IMR-90 (cell line): Measurements from ENCODE around the gene OSGIN1. TPM values are rescaled to one million over a fixed set of nuclear protein-coding genes. Genes with fewer than 3 reads are reported as not detected.

Experiments used
- ATAC-seq: fragments of 200-7000 bp; cut with Tn5 transposase; 2 replicates; pipeline ENCODE4 v1.9.1; 2020; ENCODE audit warnings: low read depth, mild to moderate bottlenecking, moderate library complexity
- BruUV-seq: library from RNA; stranded (reverse); fragments of 400-500 nt; replicated peaks from 2 replicates; lab custom pipeline; 2021; lab: Mats Ljungman, UMichigan
- CTCF ChIA-PET: fragments of 300-600 bp; formaldehyde crosslinking; extraction: SDS; loops from one replicate; lab custom pipeline; 2021; ENCODE audit warnings: antibody characterized with exemption; lab: Yijun Ruan, JAX
- POLR2A ChIA-PET: fragments of 300-600 bp; sonication (Branson Sonifier 250); formaldehyde crosslinking; loops from one replicate; lab custom pipeline; 2022; ENCODE audit warnings: antibody characterized with exemption; ENCODE audit not compliant: unreplicated experiment; lab: Charles Lee
- DNase-seq: peaks from one replicate; pipeline ENCODE4 v3.0.0; 2013
- H2AFZ ChIP-seq: replicated peaks from 2 replicates; pipeline ENCODE3; 2013; ENCODE audit warnings: low read length, mild to moderate bottlenecking; ENCODE audit not compliant: poor library complexity
- H2AK5ac ChIP-seq: 2 replicates; pipeline ENCODE4 v1.6.1; 2013; ENCODE audit warnings: low read depth, low read length, inconsistent platforms
- H2AK9ac ChIP-seq: replicated peaks from 2 replicates; pipeline ENCODE3; 2013; ENCODE audit warnings: mild to moderate bottlenecking, low read depth, low read length, moderate library complexity; ENCODE audit not compliant: poor library complexity
- H2BK120ac ChIP-seq: 2 replicates; pipeline ENCODE4 v1.6.1; 2013; ENCODE audit warnings: low read depth, low read length, inconsistent platforms
- H2BK15ac ChIP-seq: 3 replicates; pipeline ENCODE4 v1.6.1; 2013; ENCODE audit warnings: low read depth, low read length, inconsistent platforms
- H2BK20ac ChIP-seq: 2 replicates; pipeline ENCODE4 v1.6.1; 2013; ENCODE audit warnings: low read depth, mild to moderate bottlenecking, inconsistent platforms, low read length, moderate library complexity
- H2BK5ac ChIP-seq: 2 replicates; pipeline ENCODE4 v1.6.1; 2013; ENCODE audit warnings: mild to moderate bottlenecking, low read depth, low read length, inconsistent platforms; ENCODE audit not compliant: poor library complexity, severe bottlenecking
- H3K14ac ChIP-seq: replicated peaks from 2 replicates; pipeline ENCODE4 v1.6.1; 2013; ENCODE audit warnings: low read depth, low read length, inconsistent platforms
- H3K18ac ChIP-seq: 2 replicates; pipeline ENCODE4 v1.6.1; 2013; ENCODE audit warnings: low read depth, low read length, control low read depth
- H3K23ac ChIP-seq: 2 replicates; pipeline ENCODE4 v1.6.1; 2013; ENCODE audit warnings: low read depth, low read length, inconsistent platforms
- H3K27ac ChIP-seq: 2 replicates; pipeline ENCODE4 v1.5.1; 2013; ENCODE audit warnings: mild to moderate bottlenecking, control low read depth, low read length; ENCODE audit not compliant: insufficient read depth
- H3K27me3 ChIP-seq: 2 replicates; pipeline ENCODE4 v1.6.1; 2013; ENCODE audit warnings: low read length; ENCODE audit not compliant: control insufficient read depth, insufficient read depth
- H3K36me3 ChIP-seq: 2 replicates; pipeline ENCODE4 v1.6.1; 2013; ENCODE audit warnings: low read length, mixed read lengths; ENCODE audit not compliant: control insufficient read depth, insufficient read depth
- H3K4ac ChIP-seq: 2 replicates; pipeline ENCODE4 v1.6.1; 2013; ENCODE audit warnings: low read depth, low read length, inconsistent platforms
- H3K4me1 ChIP-seq: 2 replicates; pipeline ENCODE4 v1.6.1; 2013; ENCODE audit warnings: low read length, mixed read lengths; ENCODE audit not compliant: control insufficient read depth, insufficient read depth
- H3K4me2 ChIP-seq: 2 replicates; pipeline ENCODE4 v1.6.1; 2013; ENCODE audit warnings: low read depth, mild to moderate bottlenecking, control low read depth, low read length, moderate library complexity
- H3K4me3 ChIP-seq: 2 replicates; pipeline ENCODE4 v1.5.1; 2013; ENCODE audit warnings: low read depth, mild to moderate bottlenecking, control low read depth, low read length, moderate library complexity; ENCODE audit not compliant: insufficient read depth
- H3K56ac ChIP-seq: 2 replicates; pipeline ENCODE4 v1.6.1; 2013; ENCODE audit warnings: low read length, inconsistent platforms; ENCODE audit not compliant: insufficient read depth; ENCODE audit errors: extremely low read depth
- H3K79me1 ChIP-seq, 2 experiments: 2 replicates each; pipeline ENCODE4 v1.6.1; 2013; ENCODE audit warnings: low read length in 2 of 2, inconsistent platforms in 1 of 2, low read depth in 1 of 2
- H3K9ac ChIP-seq: 2 replicates; pipeline ENCODE4 v1.6.1; 2013; ENCODE audit warnings: low read depth, low read length, control low read depth
- H3K9me1 ChIP-seq: 2 replicates; pipeline ENCODE4 v1.6.1; 2013; ENCODE audit warnings: low read length, inconsistent platforms; ENCODE audit not compliant: insufficient read depth
- H3K9me3 ChIP-seq: 2 replicates; pipeline ENCODE4 v1.6.1; 2013; ENCODE audit warnings: low read length; ENCODE audit not compliant: control insufficient read depth, insufficient read depth
- H4K20me1 ChIP-seq: 2 replicates; pipeline ENCODE4 v1.6.1; 2013; ENCODE audit warnings: low read length, inconsistent platforms; ENCODE audit not compliant: insufficient read depth
- H4K5ac ChIP-seq: 2 replicates; pipeline ENCODE4 v1.6.1; 2013; ENCODE audit warnings: mild to moderate bottlenecking, low read depth, low read length, control low read depth
- H4K8ac ChIP-seq, 2 experiments: 2 replicates each; pipeline ENCODE4 v1.6.1; 2013; ENCODE audit warnings: low read depth in 2 of 2, low read length in 2 of 2, control low read depth in 1 of 2, inconsistent platforms in 1 of 2
- H4K91ac ChIP-seq: 2 replicates; pipeline ENCODE4 v1.6.1; 2013; ENCODE audit warnings: low read depth, low read length, inconsistent platforms; ENCODE audit not compliant: insufficient read depth
- BHLHE40 ChIP-seq: fragments of 150-350 bp; IDR thresholded peaks from 2 replicates; pipeline ENCODE4 v1.6.1; 2016; ENCODE audit warnings: mild to moderate bottlenecking, low read depth, low read length
- CTCF ChIP-seq: conservative IDR thresholded peaks from 2 replicates; pipeline ENCODE4 v1.5.1; 2012; ENCODE audit warnings: mild to moderate bottlenecking, low read depth, low read length, improper control_type of control experiment
- FOS ChIP-seq: fragments of 150-350 bp; IDR thresholded peaks from 2 replicates; pipeline ENCODE4 v1.6.1; 2016; ENCODE audit warnings: low read depth, low read length
- MAFK ChIP-seq: IDR thresholded peaks from 2 replicates; pipeline ENCODE4 v1.6.1; 2012; ENCODE audit warnings: low read depth, low read length, improper control_type of control experiment
- MAZ ChIP-seq: IDR thresholded peaks from 2 replicates; pipeline ENCODE4 v1.6.1; 2012; ENCODE audit warnings: low read depth, mild to moderate bottlenecking, low read length, improper control_type of control experiment, moderate library complexity, borderline replicate concordance
- MXI1 ChIP-seq: IDR thresholded peaks from 2 replicates; pipeline ENCODE4 v1.6.1; 2012; ENCODE audit warnings: low read depth, mild to moderate bottlenecking, low read length, moderate library complexity, borderline replicate concordance
- POLR2A ChIP-seq: IDR thresholded peaks from 2 replicates; pipeline ENCODE4 v1.6.1; 2012; ENCODE audit warnings: mild to moderate bottlenecking, low read depth, low read length
- RFX5 ChIP-seq: IDR thresholded peaks from 2 replicates; pipeline ENCODE4 v1.8.0; 2012; ENCODE audit warnings: low read depth, mild to moderate bottlenecking, low read length, moderate library complexity
- SMC3 ChIP-seq: fragments of 150-350 bp; IDR thresholded peaks from 2 replicates; pipeline ENCODE4 v1.6.1; 2016; ENCODE audit warnings: low read depth, mild to moderate bottlenecking, antibody characterized with exemption, low read length, moderate library complexity
- WGBS, 2 experiments: methylation state at CpG; one replicate each; pipeline versions ENCODE4 v1.1.5 to v1.1.7; 2013; ENCODE audit warnings: missing lambda C conversion rate in 2 of 2; ENCODE audit not compliant: insufficient read length in 1 of 2; ENCODE audit errors: extremely low coverage in 2 of 2; 5-methylcytosine and 5-hydroxymethylcytosine counted together
- dilution Hi-C: fragments of 300-500 bp; cut with HindIII; formaldehyde crosslinking; loops from one replicate; pipeline ENCODE4 v1.14.3; 2018; ENCODE audit warnings: low sequenced_read_pairs; ENCODE audit not compliant: unreplicated experiment
- in situ Hi-C: fragments of 300-500 bp; cut with MboI; formaldehyde crosslinking; loops from 3 replicates; pipeline ENCODE4 v1.14.3; 2019; ENCODE audit warnings: low sequenced_read_pairs, inconsistent platforms, mixed read lengths
- intact Hi-C: fragments of 100-400 bp; cut with micrococcal nuclease; formaldehyde crosslinking; loops from 2 replicates; pipeline ENCODE4 v1.10.0; 2022
- polyA plus RNA-seq, 3 experiments: library from polyadenylated mRNA; depleted of rRNA; stranded (reverse); fragments of >200 nt; gene quantifications; 2 replicates each; pipeline ENCODE4 v1.2.3, GENCODE V29; 2012; ENCODE audit warnings: low replicate concordance in 1 of 3
- total RNA-seq: library from RNA; depleted of rRNA; stranded (reverse); fragments of >200 nt; gene quantifications from 2 replicates; pipeline ENCODE4 v1.2.3, GENCODE V29; 2012
- TF ChIP-seq, protein P1 (sequence below): fragments of 150-350 bp; IDR thresholded peaks from 2 replicates; pipeline ENCODE4 v1.6.1; 2016; ENCODE audit warnings: low read depth, mild to moderate bottlenecking, low read length, moderate library complexity, borderline replicate concordance

The OSGIN1 gene
- total and polyA plus RNA-seq, 2 of the 4 experiments (the other 2 are of a cell fraction): 0.90 to 6.4 TPM

GRCh38 chr16:83971165-83972130 lies 18.4 kb downstream of the OSGIN1 start:
- CTCF ChIA-PET: interaction anchor here (1.4 kb wide), 1 partner anchor 92 kb away, joined by 5 read pairs; no protein-coding TSS in a partner anchor
- H3K9me3 ChIP-seq: no peaks in the 10 kb centered on the region
- H3K4ac ChIP-seq: no peak overlapping the region
- no peaks in the 10 kb centered on the region for H3K36me3 ChIP-seq
- TF ChIP-seq SMC3 (no peak), MAZ (no peak), MXI1 (no peak), RFX5 (no peak), FOS (no peak), BHLHE40 (no peak), MAFK (no peak), POLR2A (no peak), CTCF (no peak)
- TF ChIP-seq, protein P1, sequence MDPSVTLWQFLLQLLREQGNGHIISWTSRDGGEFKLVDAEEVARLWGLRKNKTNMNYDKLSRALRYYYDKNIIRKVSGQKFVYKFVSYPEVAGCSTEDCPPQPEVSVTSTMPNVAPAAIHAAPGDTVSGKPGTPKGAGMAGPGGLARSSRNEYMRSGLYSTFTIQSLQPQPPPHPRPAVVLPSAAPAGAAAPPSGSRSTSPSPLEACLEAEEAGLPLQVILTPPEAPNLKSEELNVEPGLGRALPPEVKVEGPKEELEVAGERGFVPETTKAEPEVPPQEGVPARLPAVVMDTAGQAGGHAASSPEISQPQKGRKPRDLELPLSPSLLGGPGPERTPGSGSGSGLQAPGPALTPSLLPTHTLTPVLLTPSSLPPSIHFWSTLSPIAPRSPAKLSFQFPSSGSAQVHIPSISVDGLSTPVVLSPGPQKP: no peak
- no peaks in the 10 kb centered on the region for H3K4me1 ChIP-seq
- H3K27me3 ChIP-seq: peaks cover 34% of the 10 kb centered on the region
- BruUV-seq: no TSS peak
- H2BK5ac ChIP-seq: no peak overlapping the region
- in situ Hi-C loops (loop anchor here (25.0 kb wide), 1 partner anchor 516 kb away; no protein-coding TSS in a partner anchor), intact Hi-C loops (no loop called here), dilution Hi-C loops (no loop called here)
- H3K4me3 ChIP-seq: no peak overlapping the region
- POLR2A ChIA-PET: no interaction called here
- ATAC-seq (no peak), DNase-seq (no peak)
- 63% methylated on average over 5 of the region's 27 CpGs; no CpG with 5 or more reads in 1 of the 2 experiments for WGBS, 2 experiments
- H3K4me2 ChIP-seq: no peak overlapping the region
- H2BK20ac ChIP-seq: no peak overlapping the region
- H2BK120ac ChIP-seq: no peak overlapping the region
- no peak overlapping the region for H2AK9ac ChIP-seq
- no peak overlapping the region for H3K14ac ChIP-seq
- no peak overlapping the region for H2AK5ac ChIP-seq
- H4K5ac ChIP-seq: no peak overlapping the region
- H4K91ac ChIP-seq: no peak overlapping the region
- no peak overlapping the region for H4K8ac ChIP-seq
- H4K20me1 ChIP-seq: no peaks in the 10 kb centered on the region; the same call in none of the 2 replicates
- H3K79me1 ChIP-seq: no peaks in the 10 kb centered on the region
- no peaks in the 10 kb centered on the region; the same call in 1 of the 2 replicates for H3K9me1 ChIP-seq
- no peak overlapping the region for H2AFZ ChIP-seq
- no peak overlapping the region for H3K27ac ChIP-seq
- H3K9ac ChIP-seq: no peak overlapping the region
- H3K56ac ChIP-seq: no peak overlapping the region
- no peak overlapping the region for H3K23ac ChIP-seq
- no peak overlapping the region for H2BK15ac ChIP-seq
- no peak overlapping the region for H3K18ac ChIP-seq
